Measurements from ENCODE around the gene ANKS6.

The ANKS6 gene

GRCh38 chr9:98771209-98771874 lies 25.0 kb downstream of the ANKS6 start:
- DNase-seq, result no peak

- DNase-seq, result no peak
Measured at GRCh38 chr9:98770717-98771116, 25.6 kb downstream of the ANKS6 start.

GRCh38 chr9:98768344-98768743 lies 28.0 kb downstream of the ANKS6 start:
- DNase-seq, result no peak

GRCh38 chr9:98767915-98768314 lies 28.4 kb downstream of the ANKS6 start:
- no peak for DNase-seq

GRCh38 chr9:98767196-98767595 lies 29.2 kb downstream of the ANKS6 start:
- DNase-seq, result no peak

GRCh38 chr9:98766586-98766985 lies 29.8 kb downstream of the ANKS6 start:
- no peak for DNase-seq

- DNase-seq, result no peak
Measured at GRCh38 chr9:98765256-98765655, 31.1 kb downstream of the ANKS6 start.

- DNase-seq, result no peak
Measured at GRCh38 chr9:98763986-98764745, 32.2 kb downstream of the ANKS6 start.

GRCh38 chr9:98760231-98760630 lies 36.1 kb downstream of the ANKS6 start:
- DNase-seq, result no peak

- DNase-seq, result no peak
Measured at GRCh38 chr9:98755006-98755618, 41.2 kb downstream of the ANKS6 start.

- no peak for DNase-seq
Measured at GRCh38 chr9:98751210-98751609, 45.1 kb downstream of the ANKS6 start.

- DNase-seq, result no peak
Measured at GRCh38 chr9:98750364-98751060, 45.8 kb downstream of the ANKS6 start.

GRCh38 chr9:98747476-98747875 lies 48.9 kb downstream of the ANKS6 start:
- no peak for DNase-seq

GRCh38 chr9:98745470-98745869 lies 50.9 kb downstream of the ANKS6 start:
- DNase-seq, result no peak

GRCh38 chr9:98743818-98744611 lies 52.3 kb downstream of the ANKS6 start:
- no peak for DNase-seq

GRCh38 chr9:98743329-98743728 lies 53.0 kb downstream of the ANKS6 start:
- no peak for DNase-seq

- no peak for DNase-seq
Measured at GRCh38 chr9:98742325-98743280, 53.8 kb downstream of the ANKS6 start.

- no peak for DNase-seq
Measured at GRCh38 chr9:98740226-98740881, 56.0 kb downstream of the ANKS6 start.

GRCh38 chr9:98738741-98739140 lies 57.6 kb downstream of the ANKS6 start:
- DNase-seq, result no peak

GRCh38 chr9:98736226-98736625 lies 60.1 kb downstream of the ANKS6 start:
- DNase-seq, result no peak

GRCh38 chr9:98732801-98733200 lies 63.6 kb downstream of the ANKS6 start:
- no peak for DNase-seq
